H9 (cell line): ENCODE measurements around the gene PARPBP. TPM values are rescaled to one million over a fixed set of nuclear protein-coding genes. Genes with fewer than 3 reads are reported as not detected.
A peak's percentile ranks its signal among the peaks of the same experiment; 100 is the strongest.
"Not testable (repeated sequence)": the region's sequence is repeated elsewhere in the genome, so short reads cannot be mapped to it uniquely, and the experiment has no call there.

Experiments used
- DNase-seq: peaks from one replicate; pipeline ENCODE4 v3.0.0-alpha.2; 2017
- H2AFZ ChIP-seq: one replicate; pipeline ENCODE4 v1.6.1; 2013; ENCODE audit warnings: mild to moderate bottlenecking, low read length, control low read depth, moderate library complexity
- H2AK5ac ChIP-seq: 2 replicates; pipeline ENCODE4 v1.6.1; 2013; ENCODE audit warnings: low read length, control low read depth, mixed read lengths; ENCODE audit not compliant: insufficient read length
- H2BK120ac ChIP-seq: one replicate; pipeline ENCODE4 v1.6.1; 2013; ENCODE audit warnings: low read depth, mild to moderate bottlenecking, low read length, control low read depth, inconsistent platforms; ENCODE audit not compliant: poor library complexity, severe bottlenecking
- H2BK12ac ChIP-seq: 2 replicates; pipeline ENCODE4 v1.6.1; 2013; ENCODE audit warnings: low read length, control low read depth, mixed read lengths, low read depth; ENCODE audit not compliant: insufficient read length
- H2BK15ac ChIP-seq: 2 replicates; pipeline ENCODE4 v1.6.1; 2013; ENCODE audit warnings: low read depth, low read length, control low read depth
- H2BK20ac ChIP-seq: one replicate; pipeline ENCODE4 v1.6.1; 2013; ENCODE audit warnings: low read depth, mild to moderate bottlenecking, low read length, control low read depth, inconsistent platforms; ENCODE audit not compliant: poor library complexity, severe bottlenecking
- H2BK5ac ChIP-seq: 2 replicates; pipeline ENCODE4 v1.6.1; 2013; ENCODE audit warnings: low read length, control low read depth, mixed read lengths; ENCODE audit not compliant: insufficient read length
- H3K14ac ChIP-seq: 2 replicates; pipeline ENCODE4 v1.6.1; 2013; ENCODE audit warnings: low read length, control low read depth; ENCODE audit not compliant: insufficient read depth
- H3K18ac ChIP-seq: 2 replicates; pipeline ENCODE4 v1.6.1; 2013; ENCODE audit warnings: low read depth, mild to moderate bottlenecking, mixed read lengths, low read length, control low read depth; ENCODE audit not compliant: insufficient read length
- H3K23ac ChIP-seq: 2 replicates; pipeline ENCODE4 v1.6.1; 2013; ENCODE audit warnings: low read length, control low read depth, mixed read lengths, low read depth; ENCODE audit not compliant: insufficient read length
- H3K23me2 ChIP-seq: 2 replicates; pipeline ENCODE4 v1.6.1; 2013; ENCODE audit warnings: low read depth, mild to moderate bottlenecking, mixed read lengths, low read length, control low read depth; ENCODE audit not compliant: insufficient read length, poor library complexity, severe bottlenecking
- H3K27ac ChIP-seq: 2 replicates; pipeline ENCODE4 v1.5.1; 2013; ENCODE audit warnings: low read length, control low read depth, mixed read lengths, low read depth; ENCODE audit not compliant: insufficient read length
- H3K27me3 ChIP-seq: 2 replicates; pipeline ENCODE4 v1.6.1; 2013; ENCODE audit warnings: low read length, control low read depth, inconsistent platforms; ENCODE audit not compliant: insufficient read depth
- H3K4ac ChIP-seq: 2 replicates; pipeline ENCODE4 v1.6.1; 2013; ENCODE audit warnings: low read depth, mild to moderate bottlenecking, control low read depth, inconsistent platforms, low read length, moderate library complexity
- H3K4me1 ChIP-seq: 2 replicates; pipeline ENCODE4 v1.6.1; 2013; ENCODE audit warnings: low read length, control low read depth, inconsistent platforms; ENCODE audit not compliant: insufficient read depth
- H3K4me2 ChIP-seq: 2 replicates; pipeline ENCODE4 v1.6.1; 2013; ENCODE audit warnings: low read length, control low read depth, mixed read lengths; ENCODE audit not compliant: insufficient read length, insufficient read depth
- H3K56ac ChIP-seq: 2 replicates; pipeline ENCODE4 v1.6.1; 2013; ENCODE audit warnings: low read depth, mild to moderate bottlenecking, mixed read lengths, low read length, control low read depth; ENCODE audit not compliant: insufficient read length
- H3K79me1 ChIP-seq: 2 replicates; pipeline ENCODE4 v1.6.1; 2013; ENCODE audit warnings: low read depth, mild to moderate bottlenecking, moderate library complexity, low read length, control low read depth, inconsistent platforms; ENCODE audit not compliant: insufficient read depth, poor library complexity, severe bottlenecking
- H3K79me2 ChIP-seq: 2 replicates; pipeline ENCODE4 v1.6.1; 2013; ENCODE audit warnings: low read length, control low read depth, inconsistent platforms; ENCODE audit not compliant: insufficient read depth
- H3K9ac ChIP-seq: 2 replicates; pipeline ENCODE4 v1.6.1; 2013; ENCODE audit warnings: low read length, control low read depth, mixed read lengths; ENCODE audit not compliant: insufficient read length; ENCODE audit errors: extremely low read depth
- H3K9me3 ChIP-seq: one replicate; pipeline ENCODE4 v1.6.1; 2013; ENCODE audit warnings: low read depth, low read length, inconsistent platforms; ENCODE audit not compliant: control insufficient read depth
- H3T11ph ChIP-seq: one replicate; pipeline ENCODE4 v1.6.1; 2013; ENCODE audit warnings: mild to moderate bottlenecking, low read length, control low read depth, inconsistent platforms
- H4K20me1 ChIP-seq: one replicate; pipeline ENCODE4 v1.6.1; 2013; ENCODE audit not compliant: control insufficient read depth, insufficient read length, insufficient read depth
- H4K5ac ChIP-seq: 2 replicates; pipeline ENCODE4 v1.6.1; 2013; ENCODE audit warnings: low read depth, mild to moderate bottlenecking, mixed read lengths, low read length, control low read depth; ENCODE audit not compliant: insufficient read length
- H4K8ac ChIP-seq: replicated peaks from 2 replicates; pipeline ENCODE4 v1.6.1; 2013; ENCODE audit warnings: low read length, control low read depth, mixed read lengths, low read depth; ENCODE audit not compliant: insufficient read length
- H4K91ac ChIP-seq: 2 replicates; pipeline ENCODE4 v1.6.1; 2013; ENCODE audit warnings: low read depth, mild to moderate bottlenecking, moderate library complexity, mixed read lengths, low read length, control low read depth; ENCODE audit not compliant: insufficient read length
- H3K27ac Mint-ChIP-seq, 3 experiments: 2 replicates in 2 of 3; 3 replicates in 1 of 3; pipeline ENCODE4 v1.8.0; 2020 to 2021; ENCODE audit warnings: mixed read lengths in 3 of 3, mild to moderate bottlenecking in 1 of 3, moderate library complexity in 1 of 3
- H3K27me3 Mint-ChIP-seq: 2 replicates; pipeline ENCODE4 v1.8.0; 2021; ENCODE audit warnings: low read depth, mild to moderate bottlenecking, moderate library complexity, mixed read lengths
- H3K36me3 Mint-ChIP-seq, 3 experiments: 2 replicates in 2 of 3; 3 replicates in 1 of 3; pipeline ENCODE4 v1.8.0; 2020 to 2021; ENCODE audit warnings: low read depth in 3 of 3, mixed read lengths in 3 of 3; ENCODE audit not compliant: insufficient read depth in 1 of 3
- H3K4me1 Mint-ChIP-seq, 2 experiments: 2 replicates each; pipeline ENCODE4 v1.8.0; 2020; ENCODE audit warnings: mixed read lengths in 2 of 2
- H3K4me3 Mint-ChIP-seq, 2 experiments: 2 replicates in 1 of 2; 3 replicates in 1 of 2; pipeline ENCODE4 v1.8.0; 2020 to 2021; ENCODE audit warnings: mild to moderate bottlenecking in 2 of 2, mixed read lengths in 2 of 2, moderate library complexity in 1 of 2
- H3K9me3 Mint-ChIP-seq, 2 experiments: 2 replicates in 1 of 2; 3 replicates in 1 of 2; pipeline ENCODE4 v1.8.0; 2020; ENCODE audit warnings: mild to moderate bottlenecking in 2 of 2, mixed read lengths in 2 of 2, moderate library complexity in 1 of 2
- WGBS: extraction: QIAGEN DNeasy Blood & Tissue Kit; methylation state at CpG from one replicate; pipeline ENCODE4 v1.1.7; 2013; ENCODE audit warnings: missing lambda C conversion rate, low lambda C conversion rate, mixed read lengths; ENCODE audit not compliant: insufficient read length; ENCODE audit errors: extremely low coverage; 5-methylcytosine and 5-hydroxymethylcytosine counted together
- total RNA-seq: library from RNA; stranded (reverse); gene quantifications from 2 replicates; pipeline ENCODE4 v1.2.1, GENCODE V29; 2021
- TF ChIP-seq, protein P1 (sequence below): fragments of 200-600 bp; sonication (generic); conservative IDR thresholded peaks from 3 replicates; pipeline ENCODE4 v1.8.0; 2021; ENCODE audit warnings: antibody characterized with exemption, mild to moderate bottlenecking

PARPBP gene
- total RNA-seq, 1 experiment from 2014 or later: 32.1 TPM

DNA sequence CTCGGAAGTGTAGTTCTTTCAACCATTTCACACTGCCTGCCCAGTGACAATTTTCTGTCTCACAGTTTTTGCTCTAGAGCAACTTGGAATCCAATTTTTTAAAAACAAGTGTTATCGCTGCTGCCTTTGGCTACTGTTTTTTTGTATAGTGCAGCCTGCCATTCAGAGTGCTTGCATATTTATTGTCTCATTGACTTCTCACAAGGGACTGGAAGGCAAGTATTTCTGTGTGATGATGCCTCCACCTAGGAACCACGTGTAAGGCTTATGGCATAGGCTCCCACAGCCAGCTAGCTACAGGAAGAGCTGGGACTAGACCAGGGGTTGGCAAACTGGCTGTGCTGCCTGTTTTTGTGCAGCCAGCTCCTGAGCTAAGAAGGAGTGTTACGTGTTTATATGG is 903 bp downstream of the PARPBP start:
- Mint-ChIP-seq H3K9me3 (no peaks in the 10 kb centered on the region), H3K36me3 (peaks cover 13 to 33% (median 28%) of the 10 kb centered on the region in 3 experiments; a peak in 6 of 7 replicates), H3K27me3 (no peaks in the 10 kb centered on the region), H3K27ac (peak overlapping the region; percentile 92 to 95 (median 93); a peak in 6 of 7 replicates), H3K4me1 (peaks cover 13 to 14% of the 10 kb centered on the region in 2 experiments), H3K4me3 (peak overlapping the region; percentile 89 to 90)
- Histone ChIP-seq H2BK5ac (no peak overlapping the region), H3K9ac (peak overlapping the region; percentile 69), H3K56ac (no peak overlapping the region), H3K9me3 (no peaks in the 10 kb centered on the region), H4K5ac (no peak overlapping the region), H3K18ac (no peak overlapping the region), H3K79me2 (peaks cover 15% of the 10 kb centered on the region; the same call in 1 of the 2 replicates), H3K27me3 (no peaks in the 10 kb centered on the region), H3K14ac (no peak overlapping the region), H3T11ph (no peak overlapping the region), H3K27ac (no peak overlapping the region), H4K20me1 (no peaks in the 10 kb centered on the region), H3K4me1 (no peaks in the 10 kb centered on the region), H4K91ac (no peak overlapping the region), H2AFZ (no peak overlapping the region), H3K4me2 (peak overlapping the region; percentile 93), H2AK5ac (no peak overlapping the region), H2BK120ac (no peak overlapping the region), H3K4ac (no peak overlapping the region), H3K23ac (no peak overlapping the region), H2BK20ac (no peak overlapping the region), H4K8ac (no peak overlapping the region), H3K23me2 (peaks cover 10% of the 10 kb centered on the region), H2BK12ac (no peak overlapping the region), H2BK15ac (no peak overlapping the region), H3K79me1 (peaks cover 2% of the 10 kb centered on the region)
- no peak for DNase-seq
- 100% methylated on average over 1 of the region's 4 CpGs for WGBS
- TF ChIP-seq, protein P1, sequence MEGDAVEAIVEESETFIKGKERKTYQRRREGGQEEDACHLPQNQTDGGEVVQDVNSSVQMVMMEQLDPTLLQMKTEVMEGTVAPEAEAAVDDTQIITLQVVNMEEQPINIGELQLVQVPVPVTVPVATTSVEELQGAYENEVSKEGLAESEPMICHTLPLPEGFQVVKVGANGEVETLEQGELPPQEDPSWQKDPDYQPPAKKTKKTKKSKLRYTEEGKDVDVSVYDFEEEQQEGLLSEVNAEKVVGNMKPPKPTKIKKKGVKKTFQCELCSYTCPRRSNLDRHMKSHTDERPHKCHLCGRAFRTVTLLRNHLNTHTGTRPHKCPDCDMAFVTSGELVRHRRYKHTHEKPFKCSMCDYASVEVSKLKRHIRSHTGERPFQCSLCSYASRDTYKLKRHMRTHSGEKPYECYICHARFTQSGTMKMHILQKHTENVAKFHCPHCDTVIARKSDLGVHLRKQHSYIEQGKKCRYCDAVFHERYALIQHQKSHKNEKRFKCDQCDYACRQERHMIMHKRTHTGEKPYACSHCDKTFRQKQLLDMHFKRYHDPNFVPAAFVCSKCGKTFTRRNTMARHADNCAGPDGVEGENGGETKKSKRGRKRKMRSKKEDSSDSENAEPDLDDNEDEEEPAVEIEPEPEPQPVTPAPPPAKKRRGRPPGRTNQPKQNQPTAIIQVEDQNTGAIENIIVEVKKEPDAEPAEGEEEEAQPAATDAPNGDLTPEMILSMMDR: no peak

DNA sequence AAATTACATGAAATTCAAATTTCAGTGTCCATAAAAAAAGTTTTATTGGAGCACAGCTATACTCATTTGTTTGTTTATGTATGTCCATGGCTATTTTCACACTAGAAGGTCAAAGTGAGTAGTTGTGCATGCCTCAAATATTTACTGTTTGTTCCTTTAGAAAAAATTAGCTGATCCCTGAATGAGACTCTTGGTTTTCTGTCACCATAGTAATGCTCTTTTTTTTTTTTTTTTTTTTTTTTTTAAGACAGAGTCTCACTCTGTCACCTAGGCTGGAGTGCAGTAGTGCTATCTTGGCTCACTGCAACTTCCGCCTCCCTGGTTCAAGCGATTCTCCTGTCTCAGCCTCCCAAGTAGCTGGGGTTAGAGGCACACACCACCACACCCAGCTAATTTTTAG is 1.3 kb downstream of the PARPBP start:
- not testable (repeated sequence) for H2BK20ac ChIP-seq, DNase-seq, H2BK5ac ChIP-seq, H3K14ac ChIP-seq, H3K18ac ChIP-seq, H3K9me3 Mint-ChIP-seq, H3K9me3 ChIP-seq, H2BK12ac ChIP-seq, H3K4me1 ChIP-seq, H3K27ac ChIP-seq, H3K56ac ChIP-seq, H3K27me3 ChIP-seq, H4K5ac ChIP-seq, H3K23ac ChIP-seq, H3K79me1 ChIP-seq, H4K8ac ChIP-seq, H2AK5ac ChIP-seq, H3K27me3 Mint-ChIP-seq, H4K20me1 ChIP-seq, H2BK120ac ChIP-seq, H3K9ac ChIP-seq, H3K4ac ChIP-seq, H2BK15ac ChIP-seq, H2AFZ ChIP-seq, H3K23me2 ChIP-seq, H3T11ph ChIP-seq, H4K91ac ChIP-seq
- Histone ChIP-seq H3K79me2 (peaks cover 15% of the 10 kb centered on the region; the same call in 1 of the 2 replicates), H3K4me2 (peak overlapping the region; percentile 93)
- Mint-ChIP-seq H3K36me3 (peaks cover 16 to 33% (median 28%) of the 10 kb centered on the region in 3 experiments; a peak in 6 of 7 replicates), H3K4me1 (peaks cover 13 to 14% of the 10 kb centered on the region in 2 experiments), H3K4me3 (peak overlapping the region; percentile 89 to 90), H3K27ac (peak overlapping the region in 1 of 3 experiments; percentile 92; a peak in 1 of 7 replicates)
- WGBS: no CpG with 5 or more reads among the region's 2 CpGs
